Breast epithelium (tissue), 4 donors: ENCODE data around the gene SHROOM3. TPM values are rescaled to one million over a fixed set of nuclear protein-coding genes. Genes with fewer than 3 reads are reported as not detected.
A peak's percentile ranks its signal among the peaks of the same experiment; 100 is the strongest.

Experiments used
- DNase-seq, 2 donors: peaks; one replicate each; pipeline ENCODE4 v3.0.0-alpha.2; 2019; ENCODE audit warnings: low spot score in 2 of 2
- H3K27ac ChIP-seq, 2 donors: fragments of 200-600 bp; sonication (generic) in 1 of 2; one replicate each; pipeline ENCODE4 v1.5.1; 2016 to 2019; ENCODE audit warnings: mild to moderate bottlenecking in 1 of 2
- H3K27me3 ChIP-seq, 2 donors: fragments of 200-600 bp; sonication (generic) in 1 of 2; one replicate each; pipeline versions ENCODE4 v1.5.1 to v1.6.0; 2017 to 2019; ENCODE audit warnings: control low read depth in 1 of 2, mild to moderate bottlenecking in 1 of 2
- H3K36me3 ChIP-seq: fragments of 200-600 bp; one replicate; pipeline ENCODE4 v1.5.1; 2019
- H3K4me1 ChIP-seq, 2 donors: fragments of 200-600 bp; sonication (generic); one replicate each; pipeline ENCODE4 v1.5.1; 2016 to 2019; ENCODE audit warnings: control low read depth in 1 of 2
- H3K4me3 ChIP-seq, 3 donors: fragments of 200-600 bp; sonication (generic); 1 replicate in 2 of 3; 2 replicates in 1 of 3; pipeline ENCODE4 v1.5.1; 2016 to 2019; ENCODE audit warnings: mild to moderate bottlenecking in 3 of 3, moderate library complexity in 2 of 3
- H3K9me3 ChIP-seq, 2 donors: fragments of 200-600 bp; sonication (generic) in 1 of 2; one replicate each; pipeline ENCODE4 v1.5.1; 2016 to 2019; ENCODE audit warnings: control low read depth in 1 of 2
- CTCF ChIP-seq, 3 donors: fragments of 450-650 bp; IDR thresholded peaks; one replicate each; pipeline ENCODE4 v1.5.1; 2016 to 2017; ENCODE audit warnings: antibody characterized with exemption in 3 of 3, mild to moderate bottlenecking in 3 of 3, moderate library complexity in 3 of 3
- POLR2A ChIP-seq: fragments of 450-650 bp; IDR thresholded peaks from one replicate; pipeline ENCODE4 v1.6.1; 2016; ENCODE audit warnings: antibody characterized with exemption, mild to moderate bottlenecking, moderate library complexity
- POLR2AphosphoS5 ChIP-seq, 3 donors: sonication (generic); formaldehyde crosslinking; IDR thresholded peaks; one replicate each; pipeline ENCODE4 v1.6.1; 2017; ENCODE audit warnings: antibody characterized with exemption in 3 of 3
- intact Hi-C: fragments of 100-400 bp; cut with DNase I; formaldehyde crosslinking; loops from one replicate; pipeline ENCODE4 v1.15.1; 2023; ENCODE audit warnings: low total_unique reads
- total RNA-seq, 3 donors: library from RNA; depleted of rRNA; stranded (reverse); fragments of >200 nt; gene quantifications; one replicate each; pipeline ENCODE4 v1.1.0, GENCODE V29; 2016

Gene SHROOM3
- 100 to 1,000 TPM in 2 of 3 donors, under 1 TPM in 1; 0.32 to 145 (median 100) TPM for total RNA-seq

- Histone ChIP-seq H3K27ac (peak within 1 kb of the TSS; percentile 65 to 66), H3K9me3 (no peaks in the 10 kb centered on the region), H3K36me3 (no peaks in the 10 kb centered on the region), H3K4me1 (no peaks in the 10 kb centered on the region), H3K4me3 (peak within 1 kb of the TSS; percentile 24 to 51 (median 36)), H3K27me3 (no peaks in the 10 kb centered on the region)
- no peak for DNase-seq
- intact Hi-C loops, result loop anchor here (10.0 kb wide), 1 partner anchor 60 kb away; no protein-coding TSS in a partner anchor
- TF ChIP-seq POLR2AphosphoS5 (IDR thresholded peaks at IDR 0.05) (no peak), POLR2A (no peak), CTCF (IDR thresholded peaks at IDR 0.05) (no peak)
Observed at GRCh38 chr4:76434901-76435527, at the start of gene SHROOM3. SHROOM3 (plus strand) TSS chr4:76435229; CDS start chr4:76436053, 824 bp downstream.

DNA sequence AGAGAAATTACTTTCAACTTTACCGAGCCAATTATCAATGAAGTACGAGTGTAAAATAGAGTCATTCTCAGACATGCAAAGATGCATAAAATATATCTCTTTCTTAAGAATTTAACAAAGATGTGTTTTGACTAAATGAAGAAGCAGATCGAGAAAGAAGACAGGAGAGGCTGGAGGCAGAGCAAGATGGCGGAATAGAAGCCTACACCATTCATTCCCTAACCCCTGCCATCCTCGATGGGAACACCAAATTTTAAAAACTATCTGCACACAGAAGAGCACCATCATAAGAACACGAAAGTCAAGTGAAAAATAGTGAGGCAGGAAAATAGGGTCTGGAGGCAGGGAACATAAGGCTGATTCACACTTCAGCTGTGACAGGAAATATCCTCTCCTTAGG lies 49.1 kb upstream of the SHROOM3 start:
- no peak overlapping the region for H3K4me3 ChIP-seq
- no peak for TF ChIP-seq CTCF (IDR thresholded peaks at IDR 0.05)
- TF ChIP-seq POLR2A, result no peak
- TF ChIP-seq POLR2AphosphoS5 (IDR thresholded peaks at IDR 0.05), result no peak
- peaks cover 0 to 6% of the 10 kb centered on the region in 2 donors for H3K9me3 ChIP-seq
- H3K4me1 ChIP-seq, result no peaks in the 10 kb centered on the region
- intact Hi-C loops, result loop anchor here (5.0 kb wide), 1 partner anchor 394 kb away; the partner anchor contains the start of gene SDAD1
- DNase-seq, result no peak
- no peak overlapping the region for H3K27ac ChIP-seq
- no peaks in the 10 kb centered on the region for H3K27me3 ChIP-seq
- H3K36me3 ChIP-seq, result no peaks in the 10 kb centered on the region

- DNase-seq, result no peak
- intact Hi-C loops, result loop anchor here (5.0 kb wide), 1 partner anchor 394 kb away; the partner anchor contains the start of gene SDAD1
- Histone ChIP-seq H3K27ac (no peak overlapping the region), H3K9me3 (peaks cover 0 to 6% of the 10 kb centered on the region in 2 donors), H3K27me3 (no peaks in the 10 kb centered on the region), H3K4me3 (no peak overlapping the region), H3K36me3 (no peaks in the 10 kb centered on the region), H3K4me1 (no peaks in the 10 kb centered on the region)
- no peak for TF ChIP-seq POLR2AphosphoS5 (IDR thresholded peaks at IDR 0.05)
- no peak for TF ChIP-seq POLR2A
- TF ChIP-seq CTCF (IDR thresholded peaks at IDR 0.05), result no peak
Observed at GRCh38 chr4:76386566-76387305, 48.3 kb upstream of the SHROOM3 start.

DNA sequence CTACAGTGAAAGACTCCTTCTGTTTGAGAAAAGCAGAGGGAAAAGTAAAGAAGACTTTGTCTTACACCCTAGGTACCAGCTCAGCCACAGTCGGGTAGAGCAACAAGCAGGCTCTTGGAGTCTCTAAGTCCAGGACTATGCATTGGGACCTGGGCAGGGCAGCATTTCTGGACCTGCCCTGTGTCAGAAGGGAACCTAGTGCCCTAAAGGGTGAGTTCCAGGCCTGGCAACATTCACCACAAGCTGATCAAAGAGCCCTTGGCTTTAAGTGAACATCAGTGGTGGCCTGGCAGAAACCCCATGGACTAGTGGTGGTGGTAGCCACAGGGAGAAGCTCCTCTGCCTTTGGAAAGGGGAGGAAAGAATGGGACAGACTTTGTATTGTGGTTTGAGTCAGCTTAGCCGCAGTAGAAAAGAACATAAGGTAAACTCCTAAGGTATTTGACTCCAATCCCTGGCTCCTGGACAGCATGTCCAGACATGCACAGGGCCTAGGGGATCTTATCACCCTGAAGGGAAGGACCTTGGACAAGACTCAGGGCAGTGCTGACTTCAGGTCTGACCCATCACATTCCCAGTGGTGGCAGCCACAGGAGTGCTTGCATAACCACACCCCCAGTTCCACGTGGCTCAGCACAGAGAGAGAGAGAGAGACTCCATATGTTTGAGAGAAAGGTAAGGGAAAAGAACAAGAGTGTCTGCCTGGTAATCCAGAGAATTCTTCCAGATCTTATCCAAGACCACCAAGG lies 46.7 kb upstream of the SHROOM3 start:
- H3K9me3 ChIP-seq, result peaks cover 0 to 11% of the 10 kb centered on the region in 2 donors
- H3K36me3 ChIP-seq, result no peaks in the 10 kb centered on the region
- DNase-seq, result no peak
- no peak overlapping the region for H3K27ac ChIP-seq
- H3K27me3 ChIP-seq, result no peaks in the 10 kb centered on the region
- intact Hi-C loops, result loop anchor here (5.0 kb wide), 1 partner anchor 396 kb away; the partner anchor contains the start of gene SDAD1
- no peak overlapping the region for H3K4me3 ChIP-seq
- H3K4me1 ChIP-seq, result no peaks in the 10 kb centered on the region
- TF ChIP-seq POLR2A, result no peak

DNA sequence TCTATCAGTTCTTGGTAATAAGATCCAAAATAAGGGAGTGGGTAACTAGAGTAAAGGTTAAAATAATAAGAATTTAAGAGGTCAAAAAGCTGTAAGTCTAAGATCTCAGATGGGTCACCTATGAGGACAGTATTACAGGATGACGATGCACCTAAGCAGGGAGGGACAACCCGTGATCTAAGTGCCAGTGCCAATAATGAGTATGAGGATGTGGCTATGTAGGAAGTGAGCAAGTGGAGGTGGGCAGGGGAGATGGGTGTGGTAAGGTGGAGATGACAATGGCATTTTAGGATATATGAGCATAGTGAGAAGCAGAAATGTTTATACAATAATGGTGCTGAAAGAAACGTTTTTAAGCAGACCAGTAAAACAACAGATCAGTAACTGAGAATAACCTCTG lies 33.4 kb upstream of the SHROOM3 start:
- no peak for TF ChIP-seq POLR2A
- no peak for TF ChIP-seq CTCF (IDR thresholded peaks at IDR 0.05)
- intact Hi-C loops, result no loop called here
- DNase-seq, result no peak
- Histone ChIP-seq H3K36me3 (no peaks in the 10 kb centered on the region), H3K4me1 (no peaks in the 10 kb centered on the region), H3K9me3 (no peaks in the 10 kb centered on the region), H3K4me3 (no peak overlapping the region), H3K27ac (no peak overlapping the region), H3K27me3 (no peaks in the 10 kb centered on the region)
